ENCODE measurements around the gene ATP8A2.

ATP8A2 gene

DNA sequence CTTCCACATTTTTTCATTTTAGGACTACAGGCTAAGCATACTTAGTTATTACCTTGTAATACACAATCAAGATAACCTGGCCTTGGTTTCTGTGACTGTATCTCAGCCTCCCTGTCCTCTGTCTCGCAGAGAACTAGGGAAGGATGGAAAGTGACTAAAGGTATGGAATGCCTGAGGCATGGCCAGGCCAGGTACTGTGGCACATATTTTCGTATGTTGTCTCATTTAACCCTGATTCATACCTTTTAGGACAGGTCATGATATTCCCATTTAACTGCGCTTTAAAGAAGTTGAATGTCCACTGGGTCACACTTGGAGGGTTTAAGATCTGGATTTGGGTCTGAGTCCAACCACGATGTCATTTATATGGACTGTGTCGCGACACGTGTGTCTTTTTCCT is 357.4 kb downstream of the ATP8A2 start:
- DNase-seq (ENCODE audit: low read depth in 2 of 2): no peak

GRCh38 chr13:25731037-25731436 is 359.3 kb downstream of the ATP8A2 start:
- DNase-seq (ENCODE audit: low read depth in 2 of 2): no peak

DNA sequence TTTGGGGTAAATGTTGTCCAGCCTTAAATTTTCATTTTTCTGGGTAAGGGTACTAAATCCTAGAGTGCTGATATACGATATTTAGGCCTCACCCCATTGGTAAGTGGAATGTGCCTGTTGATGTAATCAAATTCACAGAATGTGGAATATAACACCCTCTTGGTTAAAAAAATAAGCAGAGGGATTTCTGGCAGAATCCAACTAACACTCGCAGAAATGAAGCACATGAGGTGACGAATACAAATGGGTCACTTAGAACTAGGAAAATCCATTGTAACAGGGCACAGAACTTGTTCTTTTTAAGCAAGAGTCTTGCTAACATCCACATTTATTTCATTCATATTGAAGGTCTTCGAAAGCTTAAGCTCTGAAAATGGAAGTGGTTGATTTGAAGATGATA is 359.8 kb downstream of the ATP8A2 start:
- DNase-seq (ENCODE audit: low read depth in 2 of 2): no peak

- no peak for DNase-seq (ENCODE audit: low read depth in 2 of 2)
These were observed 360.5 kb downstream of the ATP8A2 start for GRCh38 chr13:25732111-25732865.

DNA sequence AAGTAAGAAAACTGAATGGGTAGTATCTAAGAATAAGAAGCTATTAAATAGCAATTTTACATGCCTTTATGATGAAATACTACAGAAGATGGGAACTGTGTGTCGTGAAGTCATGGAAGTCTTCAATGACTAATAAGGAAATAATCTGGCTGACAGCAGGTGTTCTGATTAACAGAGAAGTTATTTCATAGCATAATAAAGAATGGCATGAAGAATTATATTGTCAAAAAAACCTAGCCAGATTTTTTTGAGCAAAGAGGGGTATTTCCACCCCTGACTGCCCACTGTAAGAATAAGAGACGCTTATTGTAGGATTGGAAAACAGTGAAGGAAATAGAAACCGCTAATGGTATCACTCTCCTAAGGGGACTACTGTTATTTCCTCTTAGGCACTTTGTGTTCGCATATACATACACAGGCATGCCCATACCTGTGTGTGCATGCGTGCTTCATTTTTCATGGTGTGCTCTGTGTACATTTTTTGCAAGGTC is 361.3 kb downstream of the ATP8A2 start:
- DNase-seq (ENCODE audit: low read depth in 2 of 2): no peak

- DNase-seq (ENCODE audit: low read depth in 2 of 2): no peak
These were observed 362.1 kb downstream of the ATP8A2 start for GRCh38 chr13:25733696-25734435.

GRCh38 chr13:25738342-25739196 is 366.8 kb downstream of the ATP8A2 start:
- DNase-seq (ENCODE audit: low read depth in 2 of 2): no peak

GRCh38 chr13:25739376-25739775 is 367.6 kb downstream of the ATP8A2 start:
- no peak for DNase-seq (ENCODE audit: low read depth in 2 of 2)

GRCh38 chr13:25741796-25742195 is 370.0 kb downstream of the ATP8A2 start:
- no peak for DNase-seq (ENCODE audit: low read depth in 2 of 2)

GRCh38 chr13:25742220-25742619 is 370.4 kb downstream of the ATP8A2 start:
- no peak for DNase-seq (ENCODE audit: low read depth in 2 of 2)

GRCh38 chr13:25743421-25743820 is 371.6 kb downstream of the ATP8A2 start:
- no peak for DNase-seq (ENCODE audit: low read depth in 2 of 2)

DNA sequence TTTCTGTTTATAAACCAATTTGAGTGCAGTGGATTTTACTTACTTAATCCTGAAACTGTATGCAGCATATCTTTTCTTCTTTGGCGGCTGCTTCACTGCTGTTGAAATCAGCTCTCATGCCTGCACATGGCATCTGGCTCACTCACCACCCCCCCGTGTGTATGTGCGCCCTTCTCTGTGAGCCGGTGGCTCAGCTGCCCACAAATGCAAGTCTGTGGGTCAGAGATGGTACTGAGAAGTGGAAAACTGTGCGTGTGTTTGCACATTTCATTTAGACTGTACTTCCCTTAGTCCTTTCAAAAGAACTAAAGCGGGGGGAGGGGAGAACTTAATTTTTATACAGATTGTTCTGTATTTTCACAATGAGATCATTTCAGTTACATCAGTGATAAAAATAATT is 372.4 kb downstream of the ATP8A2 start:
- DNase-seq (ENCODE audit: low read depth in 2 of 2): no peak

DNA sequence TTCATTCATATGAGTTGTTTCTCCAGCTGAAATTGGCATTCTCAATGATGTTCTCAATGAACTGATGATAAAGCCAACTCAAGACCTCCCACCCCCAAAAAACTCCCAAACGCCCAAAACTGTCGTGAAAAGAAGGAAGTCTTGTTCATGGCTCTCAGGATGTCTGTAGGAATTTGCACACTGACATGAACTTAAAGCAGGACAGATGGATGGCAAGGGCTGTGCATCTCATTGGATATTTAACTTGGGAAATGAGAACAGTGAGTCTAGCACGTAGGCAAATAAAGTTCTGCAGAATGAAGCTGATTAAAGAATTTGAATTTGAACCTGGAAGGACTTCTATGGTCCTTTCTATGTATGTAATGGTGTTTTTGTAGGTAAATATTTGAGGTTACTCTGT is 374.4 kb downstream of the ATP8A2 start:
- DNase-seq (ENCODE audit: low read depth in 2 of 2): no peak

DNA sequence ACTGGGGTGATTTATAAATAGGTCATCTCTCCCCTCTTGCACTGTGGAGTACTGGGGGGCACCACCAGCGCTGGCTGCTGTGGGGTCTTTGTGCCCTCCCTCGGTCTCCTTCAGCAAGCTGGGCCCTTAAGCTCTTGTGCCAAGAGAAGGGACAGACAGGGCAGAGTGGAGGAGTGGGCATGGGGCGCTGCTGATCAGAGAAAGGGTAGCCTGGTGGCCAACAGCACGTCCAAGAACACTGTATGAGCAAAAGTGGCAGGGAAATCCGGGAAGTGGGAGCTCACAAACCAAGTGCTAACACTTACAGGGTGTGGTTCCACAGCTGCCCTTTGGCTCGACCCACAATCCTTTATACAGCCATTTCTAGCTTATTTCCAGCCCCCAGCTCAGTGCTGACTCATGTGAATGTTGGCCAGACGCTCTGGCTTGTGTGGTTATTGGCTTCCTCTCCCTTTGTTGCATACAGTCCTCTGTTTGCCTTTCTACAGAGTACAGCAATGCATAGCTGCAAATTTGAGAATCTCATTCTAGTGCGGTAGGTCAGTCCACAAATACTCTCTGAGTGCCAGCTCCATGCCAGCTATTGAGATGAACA is 381.3 kb downstream of the ATP8A2 start:
- no peak for DNase-seq (ENCODE audit: low read depth in 2 of 2)

- no peak for DNase-seq (ENCODE audit: low read depth in 2 of 2)
These were observed 382.2 kb downstream of the ATP8A2 start for GRCh38 chr13:25753976-25754375.

- no peak for DNase-seq (ENCODE audit: low read depth in 2 of 2)
These were observed 384.5 kb downstream of the ATP8A2 start for GRCh38 chr13:25756251-25756650.

- no peak for DNase-seq (ENCODE audit: low read depth in 2 of 2)
These were observed 385.1 kb downstream of the ATP8A2 start for GRCh38 chr13:25756912-25757311.

- DNase-seq (ENCODE audit: low read depth in 2 of 2): no peak
These were observed 389.3 kb downstream of the ATP8A2 start for GRCh38 chr13:25761041-25761440.

DNA sequence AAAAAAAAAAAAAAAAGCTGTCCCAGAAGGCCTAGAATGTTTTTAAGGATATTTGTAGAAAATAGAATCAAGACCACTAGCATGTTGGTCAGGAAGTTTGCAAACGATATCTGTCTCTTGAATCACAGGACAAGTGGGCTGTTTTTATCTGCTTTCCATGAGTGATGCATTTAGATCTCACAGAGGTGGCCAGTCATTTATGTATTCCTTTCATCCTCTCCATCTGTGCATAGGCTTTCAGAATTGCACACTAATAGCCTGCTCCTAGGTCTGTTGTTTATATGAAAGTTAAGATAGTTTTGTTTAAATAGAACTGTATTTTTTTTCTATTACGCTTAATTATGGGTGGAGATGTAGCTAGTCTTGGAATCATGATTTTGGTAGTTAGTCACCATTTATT is 390.5 kb downstream of the ATP8A2 start:
- no peak for DNase-seq (ENCODE audit: low read depth in 2 of 2)

DNA sequence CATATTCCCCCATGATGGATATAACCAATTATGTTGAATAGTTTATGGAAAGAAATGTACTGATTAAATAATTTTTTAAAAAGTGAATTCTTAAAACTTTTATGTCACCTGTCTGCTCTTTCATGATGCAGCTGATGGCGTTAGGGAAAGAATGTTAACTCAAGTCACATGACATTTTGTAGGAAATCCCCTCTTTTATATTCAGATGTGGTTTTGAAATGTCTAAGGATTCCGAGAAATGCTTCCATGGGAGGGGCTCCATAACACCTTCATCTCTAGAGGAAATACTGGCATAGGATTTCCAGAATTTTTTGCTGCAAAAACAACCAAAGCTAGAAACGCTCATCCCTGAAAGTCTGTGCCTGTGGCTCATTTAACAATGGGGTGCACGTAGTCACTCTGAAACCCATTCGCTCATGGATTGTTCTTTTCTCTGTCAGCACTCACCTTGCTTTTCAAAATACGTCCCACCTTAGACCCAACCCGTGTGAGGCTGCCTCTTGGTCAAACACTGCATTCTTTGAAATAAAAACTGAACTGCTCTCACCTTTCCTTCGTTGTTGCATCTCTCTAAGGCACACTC is 391.1 kb downstream of the ATP8A2 start:
- DNase-seq (ENCODE audit: low read depth in 2 of 2): no peak

DNA sequence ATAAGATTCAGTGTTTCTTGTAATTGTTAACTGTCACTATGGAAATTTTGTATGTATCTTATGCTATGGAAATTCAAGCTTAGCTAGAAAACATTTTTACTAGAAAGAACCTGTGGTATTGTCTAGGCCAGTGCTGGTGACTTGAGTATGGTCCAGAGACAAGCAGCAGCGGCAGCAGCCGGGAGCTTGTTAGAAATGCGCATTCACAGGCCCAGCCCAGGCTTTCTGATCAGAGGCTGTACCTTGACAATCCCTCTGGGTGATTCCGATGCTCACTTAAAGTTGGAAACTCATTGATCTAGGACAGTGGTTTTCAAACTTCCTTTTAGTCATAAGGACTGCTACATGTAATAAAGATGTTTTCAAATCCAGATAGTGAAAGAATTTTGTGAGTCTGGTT is 392.6 kb downstream of the ATP8A2 start:
- no peak for DNase-seq (ENCODE audit: low read depth in 2 of 2)

- DNase-seq (ENCODE audit: low read depth in 2 of 2): no peak
These were observed 393.5 kb downstream of the ATP8A2 start for GRCh38 chr13:25765266-25765665.

All from stimulated activated CD4-positive, alpha-beta T cell treated with anti-CD3 and anti-CD28 coated beads, Interleukin-15, amount 100 ng/mL, for 48 hours (primary cell).